Right ventricle myocardium inferior (tissue), 1 donor: ENCODE results near the gene UQCRQ. TPM values are rescaled to one million over a fixed set of nuclear protein-coding genes. Genes with fewer than 3 reads are reported as not detected.

Source experiments
- ATAC-seq: fragments of 200-7000 bp; cut with Tn5 transposase; one replicate; pipeline ENCODE4 v1.9.1; 2020; ENCODE audit warnings: mild to moderate bottlenecking, moderate library complexity
- DNase-seq: peaks from one replicate; pipeline ENCODE4 v3.0.0; 2021; ENCODE audit errors: missing footprints
- intact Hi-C: fragments of 100-400 bp; cut with DNase I; formaldehyde crosslinking; loops from one replicate; pipeline ENCODE4 v1.11.0; 2022
- total RNA-seq: library from RNA; stranded (reverse); fragmentation: NEBNext Ultra II Directional; extraction: Animal tissue kit (Norgen Biotek cat#: 25700); gene quantifications from one replicate; pipeline ENCODE4 v1.2.1, GENCODE V29; 2021
- donor health status: DM: no; HTN: yes; CAD: no; lungs with severe emphysema.

UQCRQ gene
- total RNA-seq, 1 donor from 2014 or later, result 1,774 TPM

DNA sequence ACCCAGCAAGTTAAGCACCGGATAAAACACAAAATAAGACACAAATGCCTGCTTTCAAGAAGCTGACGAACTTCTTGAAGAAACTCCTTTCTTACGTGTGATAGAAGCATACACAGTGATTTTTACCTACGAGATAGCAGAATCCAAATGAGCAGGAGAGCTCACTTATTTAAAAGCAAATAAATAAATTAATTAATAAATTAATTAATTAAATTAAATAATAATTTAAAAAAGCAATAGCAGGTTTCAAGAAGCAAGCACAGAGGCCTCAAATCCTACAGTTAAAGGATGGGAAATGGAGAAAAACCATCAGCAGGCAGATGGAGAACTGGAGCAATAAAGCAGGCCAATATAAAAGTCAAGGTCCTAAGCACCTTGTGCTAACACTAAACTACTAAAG, 24.4 kb downstream of the UQCRQ start:
- ATAC-seq (no peak), DNase-seq (no peak)
- intact Hi-C loops, result no loop called here

- no peak for ATAC-seq
- intact Hi-C loops, result no loop called here
- DNase-seq, result no peak
Measured at GRCh38 chr5:132895719-132896305, 29.4 kb downstream of the UQCRQ start.

DNA sequence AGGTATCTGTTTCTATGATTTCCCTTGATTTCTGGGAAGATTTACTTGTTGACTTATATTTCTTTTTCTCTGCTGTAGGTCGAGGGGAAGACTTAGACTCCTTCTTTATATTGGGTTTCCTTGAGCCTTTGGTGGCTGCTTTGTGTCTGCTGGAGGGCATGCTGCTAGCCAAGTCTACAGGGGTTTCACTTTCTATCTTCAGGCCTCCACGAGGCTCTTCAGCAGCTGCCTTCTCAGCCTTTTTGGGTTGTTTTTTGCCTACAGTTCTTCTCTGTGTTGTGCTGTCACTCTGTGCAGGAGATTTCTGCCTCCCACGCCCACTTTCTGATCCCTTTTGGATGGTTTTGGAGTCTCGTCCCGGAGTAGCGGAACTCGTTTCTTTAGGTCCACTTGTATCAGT, 30.2 kb downstream of the UQCRQ start:
- intact Hi-C loops, result no loop called here
- ATAC-seq (peak; percentile 34), DNase-seq (no peak)

- DNase-seq (no peak), ATAC-seq (no peak)
- intact Hi-C loops, result no loop called here
Measured at GRCh38 chr5:132898094-132898493, 31.7 kb downstream of the UQCRQ start.

GRCh38 chr5:132901036-132901435, 34.6 kb downstream of the UQCRQ start:
- intact Hi-C loops, result no loop called here
- ATAC-seq (no peak), DNase-seq (no peak)

GRCh38 chr5:132901730-132902129, 35.3 kb downstream of the UQCRQ start:
- ATAC-seq (no peak), DNase-seq (no peak)
- intact Hi-C loops, result no loop called here

- ATAC-seq (no peak), DNase-seq (no peak)
- intact Hi-C loops, result no loop called here
Measured at GRCh38 chr5:132905938-132906337, 39.5 kb downstream of the UQCRQ start.

GRCh38 chr5:132907161-132907560, 40.7 kb downstream of the UQCRQ start:
- DNase-seq, result no peak
- no peak for ATAC-seq
- intact Hi-C loops, result no loop called here

- intact Hi-C loops, result no loop called here
- DNase-seq (no peak), ATAC-seq (no peak)
Measured at GRCh38 chr5:132909702-132910101, 43.3 kb downstream of the UQCRQ start.

DNA sequence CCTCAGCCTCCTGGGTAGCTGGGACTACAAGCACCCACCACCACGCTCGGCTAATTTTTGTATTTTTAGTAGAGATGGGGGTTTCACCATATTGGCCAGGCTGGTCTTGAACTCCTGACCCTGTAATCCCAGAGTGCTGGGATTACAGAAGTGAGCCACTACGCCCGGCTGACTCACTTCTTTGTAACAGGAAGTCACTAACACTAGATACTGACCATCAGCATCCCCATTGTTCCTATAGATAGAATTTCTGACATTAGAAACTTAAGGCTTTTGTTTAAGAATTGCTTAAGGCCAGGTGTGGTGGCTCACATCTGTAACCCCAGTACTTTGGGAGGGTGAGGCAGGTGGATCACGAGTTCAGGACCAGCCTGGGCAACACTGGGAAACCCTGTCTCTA, 49.2 kb downstream of the UQCRQ start:
- DNase-seq, result no peak
- intact Hi-C loops, result no loop called here
- no peak for ATAC-seq

GRCh38 chr5:132916086-132916485, 49.6 kb downstream of the UQCRQ start:
- DNase-seq (no peak), ATAC-seq (no peak)
- intact Hi-C loops, result no loop called here

Other genes starting within 250 kb of the UQCRQ start
- gene IL13, start 208.5 kb upstream of the UQCRQ start, total RNA-seq, result not detected
- gene IL4, start 192.7 kb upstream of the UQCRQ start, total RNA-seq, result not detected
- 10.2 TPM for gene KIF3A, start 129.1 kb upstream of the UQCRQ start, total RNA-seq
- gene CCNI2, start 119.2 kb upstream of the UQCRQ start, total RNA-seq, result 0.16 TPM
- 28.5 TPM for gene SEPTIN8, start 89.4 kb upstream of the UQCRQ start, total RNA-seq
- 0.27 TPM for gene SOWAHA, start 53.3 kb upstream of the UQCRQ start, total RNA-seq
- gene SHROOM1, start 36.0 kb upstream of the UQCRQ start, total RNA-seq, result 5.0 TPM
- gene GDF9, start 173 bp upstream of the UQCRQ start, total RNA-seq, result 0.24 TPM
- 1.1 TPM for gene LEAP2, start 7.0 kb downstream of the UQCRQ start, total RNA-seq
- 29.2 TPM for gene AFF4, start 97.0 kb downstream of the UQCRQ start, total RNA-seq
- 18.4 TPM for gene ZCCHC10, start 159.9 kb downstream of the UQCRQ start, total RNA-seq
- 77.4 TPM for gene HSPA4, start 185.4 kb downstream of the UQCRQ start, total RNA-seq